ENCODE measurements around the gene JMJD1C.

JMJD1C gene

DNA sequence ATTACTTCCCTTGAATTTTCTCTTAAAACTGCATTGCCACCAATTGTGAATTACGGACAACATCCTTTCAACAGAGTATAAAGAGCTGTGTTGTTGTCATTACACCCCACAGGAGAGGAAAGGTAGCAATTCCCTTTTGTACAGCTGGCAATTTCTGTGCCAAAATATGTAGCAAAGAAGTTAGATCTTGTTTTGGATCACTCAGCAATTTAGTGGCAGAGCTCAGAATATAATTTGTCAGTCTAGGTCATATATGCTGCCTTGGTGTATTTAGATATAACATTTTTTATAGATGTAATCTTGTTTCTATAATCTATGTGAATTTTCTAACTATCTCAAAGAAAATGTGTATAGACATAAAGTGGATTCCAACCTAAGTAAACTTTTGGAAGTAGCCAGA, 293.9 kb downstream of the JMJD1C start:
- Histone ChIP-seq H3K4me2 (ENCODE audit: low read length) (peak overlapping the region; percentile 82), H3K4me1 (ENCODE audit: low read length) (peaks cover 54% of the 10 kb centered on the region), H3K36me3 (replicated peaks; ENCODE audit: low read depth, low read length) (peaks cover 47% of the 10 kb centered on the region), H3K9me3 (ENCODE audit: insufficient read depth, low read length) (no peaks in the 10 kb centered on the region), H3K79me2 (ENCODE audit: low read length) (peaks cover 23% of the 10 kb centered on the region), H4K20me1 (ENCODE audit: insufficient read depth, low read length) (0 out of 2 replicates have a peak, but pooled peaks cover 4% of the 10 kb centered on the region), H3K27ac (ENCODE audit: low read length) (peak overlapping the region; percentile 94), H3K27me3 (ENCODE audit: low read depth, low read length) (no peaks in the 10 kb centered on the region), H3K9ac (ENCODE audit: low read length) (no peak overlapping the region), H2AFZ (ENCODE audit: low read depth, low read length) (no peak overlapping the region), H3K4me3 (ENCODE audit: low read length) (no peak overlapping the region)
- TF ChIP-seq, protein P1, sequence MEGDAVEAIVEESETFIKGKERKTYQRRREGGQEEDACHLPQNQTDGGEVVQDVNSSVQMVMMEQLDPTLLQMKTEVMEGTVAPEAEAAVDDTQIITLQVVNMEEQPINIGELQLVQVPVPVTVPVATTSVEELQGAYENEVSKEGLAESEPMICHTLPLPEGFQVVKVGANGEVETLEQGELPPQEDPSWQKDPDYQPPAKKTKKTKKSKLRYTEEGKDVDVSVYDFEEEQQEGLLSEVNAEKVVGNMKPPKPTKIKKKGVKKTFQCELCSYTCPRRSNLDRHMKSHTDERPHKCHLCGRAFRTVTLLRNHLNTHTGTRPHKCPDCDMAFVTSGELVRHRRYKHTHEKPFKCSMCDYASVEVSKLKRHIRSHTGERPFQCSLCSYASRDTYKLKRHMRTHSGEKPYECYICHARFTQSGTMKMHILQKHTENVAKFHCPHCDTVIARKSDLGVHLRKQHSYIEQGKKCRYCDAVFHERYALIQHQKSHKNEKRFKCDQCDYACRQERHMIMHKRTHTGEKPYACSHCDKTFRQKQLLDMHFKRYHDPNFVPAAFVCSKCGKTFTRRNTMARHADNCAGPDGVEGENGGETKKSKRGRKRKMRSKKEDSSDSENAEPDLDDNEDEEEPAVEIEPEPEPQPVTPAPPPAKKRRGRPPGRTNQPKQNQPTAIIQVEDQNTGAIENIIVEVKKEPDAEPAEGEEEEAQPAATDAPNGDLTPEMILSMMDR (IDR thresholded peaks at IDR 0.05; ENCODE audit: low read depth, low read length) = no peak
- TF ChIP-seq EZH2phosphoT487 (IDR thresholded peaks at IDR 0.05; ENCODE audit: low read depth) = no peak

DNA sequence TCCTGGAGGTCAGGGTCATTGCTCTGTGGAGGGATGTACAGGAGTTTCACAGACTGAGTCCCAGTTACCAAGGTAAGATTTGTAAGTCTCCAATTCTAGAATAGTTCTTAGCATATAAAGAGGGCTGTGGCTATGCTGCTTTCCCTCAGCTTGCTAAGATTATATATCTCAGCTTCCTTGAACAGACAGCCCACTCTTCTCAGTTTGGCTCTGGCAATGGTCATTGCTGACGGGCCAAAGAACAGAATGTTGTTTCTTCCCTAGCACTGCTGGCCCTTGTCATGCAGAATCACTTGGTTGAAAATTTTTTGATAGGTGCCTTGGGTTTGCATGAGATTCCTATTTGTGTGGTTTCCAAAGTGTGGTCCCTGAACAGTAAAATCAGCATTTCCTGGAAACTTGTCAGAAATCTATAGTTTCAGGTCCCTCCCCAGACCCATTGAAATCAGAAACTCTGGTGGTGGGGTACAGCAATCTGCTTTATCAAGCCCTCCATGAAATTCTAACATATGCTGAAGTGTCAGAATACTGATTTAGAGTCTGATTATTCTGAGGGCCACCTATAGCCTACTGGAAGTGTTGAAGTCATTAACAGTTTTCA, 294.4 kb downstream of the JMJD1C start:
- no peak overlapping the region for H3K9ac ChIP-seq (ENCODE audit: low read length)
- H3K79me2 ChIP-seq (ENCODE audit: low read length) = peaks cover 23% of the 10 kb centered on the region
- peaks cover 4% of the 10 kb centered on the region; the same call in 1 of the 2 replicates for H4K20me1 ChIP-seq (ENCODE audit: insufficient read depth, low read length)
- H3K27me3 ChIP-seq (ENCODE audit: low read depth, low read length) = no peaks in the 10 kb centered on the region
- peaks cover 45% of the 10 kb centered on the region for H3K36me3 ChIP-seq (replicated peaks; ENCODE audit: low read depth, low read length)
- H3K27ac ChIP-seq (ENCODE audit: low read length) = peak overlapping the region; percentile 94
- no peaks in the 10 kb centered on the region for H3K9me3 ChIP-seq (ENCODE audit: insufficient read depth, low read length)
- peaks cover 54% of the 10 kb centered on the region for H3K4me1 ChIP-seq (ENCODE audit: low read length)
- H2AFZ ChIP-seq (ENCODE audit: low read depth, low read length) = no peak overlapping the region
- no peak overlapping the region for H3K4me3 ChIP-seq (ENCODE audit: low read length)
- no peak for TF ChIP-seq EZH2phosphoT487 (IDR thresholded peaks at IDR 0.05; ENCODE audit: low read depth)
- TF ChIP-seq, protein P1 (IDR thresholded peaks at IDR 0.05; ENCODE audit: low read depth, low read length) = no peak
- peak overlapping the region; percentile 82 for H3K4me2 ChIP-seq (ENCODE audit: low read length)

DNA sequence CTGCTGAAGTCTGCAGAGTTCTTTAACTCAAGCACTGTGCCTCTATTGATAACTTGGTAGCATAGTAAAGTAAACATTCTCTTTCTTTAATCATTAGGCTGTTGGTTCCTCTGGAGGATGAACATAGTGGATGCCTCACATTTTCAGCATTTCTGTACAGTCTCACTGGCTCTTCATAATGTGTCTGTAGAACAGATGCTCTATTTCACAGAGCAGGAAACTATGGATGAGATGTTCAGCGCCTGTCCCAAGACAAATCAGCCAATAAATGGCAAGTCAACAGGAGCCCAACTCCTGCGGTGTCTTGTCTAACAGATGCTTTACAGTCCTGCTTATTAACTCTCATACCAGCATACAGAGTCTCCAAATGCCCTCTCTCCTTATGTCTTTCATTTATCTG, 296.2 kb downstream of the JMJD1C start:
- Histone ChIP-seq H3K79me2 (ENCODE audit: low read length) (peaks cover 23% of the 10 kb centered on the region), H3K4me2 (ENCODE audit: low read length) (no peak overlapping the region), H2AFZ (ENCODE audit: low read depth, low read length) (no peak overlapping the region), H3K27ac (ENCODE audit: low read length) (no peak overlapping the region), H3K36me3 (replicated peaks; ENCODE audit: low read depth, low read length) (peaks cover 35% of the 10 kb centered on the region), H3K9me3 (ENCODE audit: insufficient read depth, low read length) (no peaks in the 10 kb centered on the region), H4K20me1 (ENCODE audit: insufficient read depth, low read length) (peaks cover 4% of the 10 kb centered on the region; the same call in 1 of the 2 replicates), H3K4me1 (ENCODE audit: low read length) (peaks cover 48% of the 10 kb centered on the region), H3K9ac (ENCODE audit: low read length) (no peak overlapping the region), H3K27me3 (ENCODE audit: low read depth, low read length) (no peaks in the 10 kb centered on the region), H3K4me3 (ENCODE audit: low read length) (no peak overlapping the region)
- TF ChIP-seq, protein P1 (IDR thresholded peaks at IDR 0.05; ENCODE audit: low read depth, low read length) = no peak
- no peak for TF ChIP-seq EZH2phosphoT487 (IDR thresholded peaks at IDR 0.05; ENCODE audit: low read depth)

DNA sequence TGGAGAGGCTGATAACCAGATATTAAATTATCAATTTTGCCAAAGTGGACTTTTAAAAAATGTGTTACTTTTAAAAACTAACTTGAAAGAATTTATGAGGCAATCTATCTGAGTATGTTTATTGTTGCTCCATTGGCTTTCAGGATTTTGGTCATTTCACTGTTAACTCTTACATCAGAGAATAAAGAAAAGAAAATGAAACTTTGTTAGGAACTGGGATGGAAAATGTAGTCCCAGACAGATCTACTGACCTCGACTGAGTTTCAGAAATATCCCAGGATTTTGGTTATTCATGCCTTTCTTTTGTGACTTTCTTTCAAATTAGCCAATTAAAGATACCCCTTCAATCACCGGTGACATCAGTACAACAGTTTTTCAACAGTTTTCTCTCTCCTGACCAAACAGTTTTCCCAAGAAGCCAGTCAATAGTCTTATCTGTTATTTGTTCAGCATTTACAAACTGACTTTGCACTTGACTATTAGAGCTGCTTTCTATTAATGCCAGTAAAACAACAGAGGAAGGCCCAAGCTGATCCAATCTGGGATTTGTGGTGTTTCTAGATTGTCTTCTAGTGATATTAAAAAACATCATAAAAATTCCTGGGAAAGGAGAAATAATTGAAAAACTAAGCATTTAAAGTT, 296.8 kb downstream of the JMJD1C start:
- Histone ChIP-seq H4K20me1 (ENCODE audit: insufficient read depth, low read length) (peaks cover 4% of the 10 kb centered on the region; the same call in 1 of the 2 replicates), H3K9me3 (ENCODE audit: insufficient read depth, low read length) (no peaks in the 10 kb centered on the region), H2AFZ (ENCODE audit: low read depth, low read length) (no peak overlapping the region), H3K4me3 (ENCODE audit: low read length) (no peak overlapping the region), H3K9ac (ENCODE audit: low read length) (no peak overlapping the region), H3K79me2 (ENCODE audit: low read length) (peaks cover 23% of the 10 kb centered on the region), H3K36me3 (replicated peaks; ENCODE audit: low read depth, low read length) (peaks cover 40% of the 10 kb centered on the region), H3K27ac (ENCODE audit: low read length) (no peak overlapping the region), H3K4me1 (ENCODE audit: low read length) (peaks cover 41% of the 10 kb centered on the region), H3K27me3 (ENCODE audit: low read depth, low read length) (no peaks in the 10 kb centered on the region), H3K4me2 (ENCODE audit: low read length) (no peak overlapping the region)
- TF ChIP-seq, protein P1 (IDR thresholded peaks at IDR 0.05; ENCODE audit: low read depth, low read length) = no peak
- TF ChIP-seq EZH2phosphoT487 (IDR thresholded peaks at IDR 0.05; ENCODE audit: low read depth) = no peak
